HG02759 (cell line): ENCODE results near the gene CARS1.

Experiments used
- ATAC-seq: cut with Tn5 transposase; IDR thresholded peaks from one replicate; pipeline ENCODE4 v1.9.1; 2021; ENCODE audit warnings: mild to moderate bottlenecking, moderate library complexity; ENCODE audit not compliant: unreplicated experiment

The CARS1 gene

GRCh38 chr11:2994336-2994730 lies 62.9 kb downstream of the CARS1 start:
- no peak for ATAC-seq

- ATAC-seq, result no peak
Observed at GRCh38 chr11:2992997-2993325, 64.3 kb downstream of the CARS1 start.

GRCh38 chr11:2992234-2992996 lies 64.8 kb downstream of the CARS1 start, which contains the start of gene NAP1L4:
NAP1L4 (minus strand) TSS chr11:2992329; CDS start chr11:2979220, 13,109 bp downstream.
- peak; percentile 85 for ATAC-seq

GRCh38 chr11:2991452-2992233 lies 65.6 kb downstream of the CARS1 start:
- ATAC-seq, result peak; percentile 49

- ATAC-seq, result no peak
Observed at GRCh38 chr11:2990617-2991451, 66.4 kb downstream of the CARS1 start.

- no peak for ATAC-seq
Observed at GRCh38 chr11:2989551-2989950, 67.7 kb downstream of the CARS1 start.

- ATAC-seq, result no peak
Observed at GRCh38 chr11:2989006-2989405, 68.2 kb downstream of the CARS1 start.

- no peak for ATAC-seq
Observed at GRCh38 chr11:2987881-2988861, 69.1 kb downstream of the CARS1 start.

- no peak for ATAC-seq
Observed at GRCh38 chr11:2983908-2984307, 73.3 kb downstream of the CARS1 start.

- ATAC-seq, result no peak
Observed at GRCh38 chr11:2982214-2982613, 75.0 kb downstream of the CARS1 start.

GRCh38 chr11:2981130-2981529 lies 76.1 kb downstream of the CARS1 start:
- ATAC-seq, result no peak

- no peak for ATAC-seq
Observed at GRCh38 chr11:2980168-2980840, 76.9 kb downstream of the CARS1 start.

- no peak for ATAC-seq
Observed at GRCh38 chr11:2977113-2977512, 80.1 kb downstream of the CARS1 start.

- no peak for ATAC-seq
Observed at GRCh38 chr11:2976294-2977063, 80.7 kb downstream of the CARS1 start.

- no peak for ATAC-seq
Observed at GRCh38 chr11:2975594-2975993, 81.6 kb downstream of the CARS1 start.

GRCh38 chr11:2974272-2974671 lies 83.0 kb downstream of the CARS1 start:
- no peak for ATAC-seq

- no peak for ATAC-seq
Observed at GRCh38 chr11:2968341-2968900, 88.8 kb downstream of the CARS1 start.

- ATAC-seq, result no peak
Observed at GRCh38 chr11:2964782-2965181, 92.4 kb downstream of the CARS1 start.

- no peak for ATAC-seq
Observed at GRCh38 chr11:2963761-2964160, 93.5 kb downstream of the CARS1 start.
